C4-2B (cell line): Measurements from ENCODE around the gene MTRF1.

Experiments used
- H3K27ac ChIP-seq: fragments of 450-650 bp; 2 replicates; pipeline ENCODE4 v1.5.1; 2017
- CTCF ChIP-seq: fragments of 450-650 bp; conservative IDR thresholded peaks from 2 replicates; pipeline ENCODE4 v1.5.1; 2017; ENCODE audit warnings: mild to moderate bottlenecking
- ZFX ChIP-seq: fragments of 450-650 bp; IDR thresholded peaks from 2 replicates; pipeline ENCODE4 v1.6.1; 2017

The MTRF1 gene

GRCh38 chr13:41263261-41263971, at the start of gene MTRF1:
TSS of gene MTRF1 (minus strand) at chr13:41263576. CDS start at chr13:41260907, 2,669 bp downstream.
- peak within 1 kb of the TSS; percentile 74 for H3K27ac ChIP-seq
- no peak for TF ChIP-seq ZFX
- no peak for TF ChIP-seq CTCF

GRCh38 chr13:41313117-41313516, 49.7 kb upstream of the MTRF1 start:
- H3K27ac ChIP-seq, result no peak overlapping the region

GRCh38 chr13:41312176-41312500, 48.8 kb upstream of the MTRF1 start:
- peak overlapping the region; percentile 98 for H3K27ac ChIP-seq
- TF ChIP-seq ZFX (no peak), CTCF (no peak)

More at GRCh38 chr13:41313117-41313516, 49.7 kb upstream of the MTRF1 start:
- no peak for TF ChIP-seq ZFX
- no peak for TF ChIP-seq CTCF

- no peak for TF ChIP-seq CTCF
- TF ChIP-seq ZFX, result peak; percentile 91
Measured at GRCh38 chr13:41311406-41312175, 48.2 kb upstream of the MTRF1 start.

GRCh38 chr13:41310963-41311405, 47.6 kb upstream of the MTRF1 start, which contains the start of gene NAA16:
TSS of gene NAA16 (plus strand) at chr13:41311267. CDS start at chr13:41311529, 262 bp downstream.
- peak within 1 kb of the TSS; percentile 98 for H3K27ac ChIP-seq
- TF ChIP-seq CTCF, result no peak

More at GRCh38 chr13:41311406-41312175, 48.2 kb upstream of the MTRF1 start:
- H3K27ac ChIP-seq, result peak overlapping the region; percentile 98

GRCh38 chr13:41307884-41308640, 44.7 kb upstream of the MTRF1 start:
- no peak overlapping the region for H3K27ac ChIP-seq
- TF ChIP-seq ZFX (no peak), CTCF (no peak)
